Measurements from ENCODE around the gene SPTLC2. TPM values are rescaled to one million over a fixed set of nuclear protein-coding genes. Genes with fewer than 3 reads are reported as not detected.

The SPTLC2 gene
- total RNA-seq, 4 donors from 2014 or later: 23.5 to 73.6 (median 52.3) TPM

DNA sequence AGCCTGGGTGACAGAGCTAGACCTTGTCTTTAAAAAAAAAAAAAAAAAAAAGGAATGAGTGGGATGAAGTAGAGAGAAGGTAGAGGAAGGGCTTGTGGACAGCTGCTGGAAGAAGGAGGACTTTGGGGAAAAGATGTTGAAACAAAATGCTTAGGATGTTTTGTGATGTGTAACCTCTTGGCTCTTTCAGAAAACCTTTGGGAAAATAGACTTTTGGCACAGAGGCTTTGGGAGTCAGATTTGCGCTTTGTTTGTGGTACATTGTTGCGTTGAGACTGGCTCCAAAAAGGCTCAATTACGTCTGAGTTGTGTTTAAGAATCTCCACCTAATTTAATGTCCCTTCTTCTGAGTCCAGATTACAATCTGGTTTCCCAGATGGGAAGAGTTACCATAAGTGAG lies 32.9 kb upstream of the SPTLC2 start:
- ATAC-seq (ENCODE audit: low FRiP score): no peak
- no peak for DNase-seq (ENCODE audit: low spot score)
- TF ChIP-seq, protein P1, sequence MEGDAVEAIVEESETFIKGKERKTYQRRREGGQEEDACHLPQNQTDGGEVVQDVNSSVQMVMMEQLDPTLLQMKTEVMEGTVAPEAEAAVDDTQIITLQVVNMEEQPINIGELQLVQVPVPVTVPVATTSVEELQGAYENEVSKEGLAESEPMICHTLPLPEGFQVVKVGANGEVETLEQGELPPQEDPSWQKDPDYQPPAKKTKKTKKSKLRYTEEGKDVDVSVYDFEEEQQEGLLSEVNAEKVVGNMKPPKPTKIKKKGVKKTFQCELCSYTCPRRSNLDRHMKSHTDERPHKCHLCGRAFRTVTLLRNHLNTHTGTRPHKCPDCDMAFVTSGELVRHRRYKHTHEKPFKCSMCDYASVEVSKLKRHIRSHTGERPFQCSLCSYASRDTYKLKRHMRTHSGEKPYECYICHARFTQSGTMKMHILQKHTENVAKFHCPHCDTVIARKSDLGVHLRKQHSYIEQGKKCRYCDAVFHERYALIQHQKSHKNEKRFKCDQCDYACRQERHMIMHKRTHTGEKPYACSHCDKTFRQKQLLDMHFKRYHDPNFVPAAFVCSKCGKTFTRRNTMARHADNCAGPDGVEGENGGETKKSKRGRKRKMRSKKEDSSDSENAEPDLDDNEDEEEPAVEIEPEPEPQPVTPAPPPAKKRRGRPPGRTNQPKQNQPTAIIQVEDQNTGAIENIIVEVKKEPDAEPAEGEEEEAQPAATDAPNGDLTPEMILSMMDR (IDR thresholded peaks at IDR 0.05): no peak

- TF ChIP-seq, protein P1 (IDR thresholded peaks at IDR 0.05): no peak
- ATAC-seq (ENCODE audit: low FRiP score) (no peak), DNase-seq (ENCODE audit: low spot score) (no peak)
These were observed 32.2 kb upstream of the SPTLC2 start for GRCh38 chr14:77648520-77649200.

- DNase-seq (ENCODE audit: low spot score) (no peak), ATAC-seq (ENCODE audit: low FRiP score) (no peak)
- TF ChIP-seq, protein P1 (IDR thresholded peaks at IDR 0.05): no peak
These were observed 31.4 kb upstream of the SPTLC2 start for GRCh38 chr14:77647853-77648252.

DNA sequence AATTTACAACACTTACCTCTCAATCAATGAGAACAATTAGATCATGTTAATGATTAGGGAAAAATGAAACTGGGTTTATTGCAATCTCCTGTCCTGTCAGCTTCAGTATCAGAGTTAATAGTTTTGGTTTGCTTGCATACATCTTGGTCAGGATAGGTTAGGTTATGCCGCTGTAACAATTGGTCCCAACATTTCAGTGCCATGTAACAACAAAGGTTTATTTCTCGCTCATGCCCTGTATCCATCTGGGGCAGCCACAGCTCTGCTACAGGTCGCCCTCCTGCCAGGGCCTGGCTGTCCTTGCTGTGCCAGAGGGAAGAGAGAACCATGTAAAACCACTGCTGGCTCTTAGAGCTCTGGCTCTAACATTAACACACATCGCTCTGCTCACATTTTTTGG lies 30.5 kb upstream of the SPTLC2 start:
- ATAC-seq (ENCODE audit: low FRiP score) (no peak), DNase-seq (ENCODE audit: low spot score) (no peak)
- TF ChIP-seq, protein P1 (IDR thresholded peaks at IDR 0.05): no peak

GRCh38 chr14:77645520-77646230 lies 29.2 kb upstream of the SPTLC2 start:
- DNase-seq (ENCODE audit: low spot score) (no peak), ATAC-seq (ENCODE audit: low FRiP score) (no peak)
- TF ChIP-seq, protein P1 (IDR thresholded peaks at IDR 0.05): no peak

GRCh38 chr14:77642407-77642806 lies 26.0 kb upstream of the SPTLC2 start:
- ATAC-seq (ENCODE audit: low FRiP score) (no peak), DNase-seq (ENCODE audit: low spot score) (no peak)
- TF ChIP-seq, protein P1 (IDR thresholded peaks at IDR 0.05): no peak

Measured in omental fat pad (tissue), 4 donors.